ENCODE data around the gene KCNJ9. TPM values are rescaled to one million over a fixed set of nuclear protein-coding genes. Genes with fewer than 3 reads are reported as not detected.

Gene KCNJ9
- total and polyA plus RNA-seq, 2 of the 13 experiments (the other 11 are each of a cell fraction or from before 2014, with no cell fraction given), result not detected

DNA sequence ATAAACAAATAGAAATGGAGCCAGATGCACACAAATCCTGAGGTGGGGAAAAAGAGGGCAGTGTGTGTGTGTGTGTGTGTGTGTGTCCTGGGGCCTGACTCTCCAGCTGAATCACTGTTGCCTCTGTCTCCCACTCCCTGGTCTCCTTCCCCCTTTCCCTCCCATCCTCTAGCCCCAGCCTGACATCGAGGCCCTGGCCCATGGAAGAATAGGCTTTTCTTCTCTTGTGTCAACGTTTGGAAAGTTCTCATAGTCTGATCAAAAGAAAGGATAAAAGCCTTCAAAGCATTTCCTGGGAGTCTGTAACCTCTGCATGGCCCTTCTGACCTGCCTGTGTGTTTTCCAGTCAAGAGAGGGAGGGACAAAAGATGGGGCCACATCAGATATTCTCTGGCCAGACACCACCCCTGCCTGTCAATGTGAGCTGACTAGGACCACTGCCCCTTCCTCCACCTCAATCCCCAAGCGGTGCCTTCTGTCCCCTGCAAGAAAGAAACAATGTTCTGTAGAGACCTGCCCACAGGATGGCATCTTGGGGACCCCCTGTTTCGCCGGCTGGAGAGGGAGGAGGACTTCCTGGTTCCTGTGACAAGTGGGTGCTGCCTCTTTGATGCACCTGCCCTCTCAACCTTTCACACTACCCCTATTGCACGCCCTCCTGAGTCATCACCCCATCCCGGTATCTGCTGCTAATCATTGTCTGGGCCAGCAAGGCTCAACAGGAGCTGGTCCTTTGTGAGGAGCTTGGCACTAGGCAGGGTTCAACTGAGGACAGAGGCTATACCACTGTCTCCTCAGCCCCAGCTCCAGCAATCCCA lies 27.6 kb upstream of the KCNJ9 start (continued):
- TF ChIP-seq IRF9 (CRISPR knock-in tag; IDR thresholded peaks at IDR 0.05; ENCODE audit: borderline replicate concordance) (0 out of 2 replicates have a peak, but pooled peaks have one; percentile 20), GABPB1 (CRISPR knock-in tag; IDR thresholded peaks at IDR 0.05) (peak; percentile 31; the same call in 1 of the 2 replicates), NFRKB (IDR thresholded peaks at IDR 0.05) (no peak), SRSF4 (IDR thresholded peaks at IDR 0.05; ENCODE audit: low read depth, low read length, poor library complexity, severe bottlenecking) (no peak), POLR2G (IDR thresholded peaks at IDR 0.05; ENCODE audit: low read depth, low read length) (no peak; the same call in 1 of the 2 replicates), ZNF552 (CRISPR knock-in tag; IDR thresholded peaks at IDR 0.05; ENCODE audit: borderline replicate concordance) (no peak), PRDM4 (CRISPR knock-in tag; IDR thresholded peaks at IDR 0.05; ENCODE audit: borderline replicate concordance) (no peak), SALL2 (CRISPR knock-in tag; IDR thresholded peaks at IDR 0.05) (no peak), MBD4 (IDR thresholded peaks at IDR 0.05; ENCODE audit: borderline replicate concordance, low read length) (no peak), ZFP36 (IDR thresholded peaks at IDR 0.05; ENCODE audit: borderline replicate concordance, low read depth, low read length, partially characterized antibody) (no peak), ZSCAN5A (CRISPR knock-in tag; IDR thresholded peaks at IDR 0.05; ENCODE audit: borderline replicate concordance) (no peak), TGIF2 (CRISPR knock-in tag; IDR thresholded peaks at IDR 0.05) (no peak), ARNT (IDR thresholded peaks at IDR 0.05) (no peak)
- TF ChIP-seq, protein P1, sequence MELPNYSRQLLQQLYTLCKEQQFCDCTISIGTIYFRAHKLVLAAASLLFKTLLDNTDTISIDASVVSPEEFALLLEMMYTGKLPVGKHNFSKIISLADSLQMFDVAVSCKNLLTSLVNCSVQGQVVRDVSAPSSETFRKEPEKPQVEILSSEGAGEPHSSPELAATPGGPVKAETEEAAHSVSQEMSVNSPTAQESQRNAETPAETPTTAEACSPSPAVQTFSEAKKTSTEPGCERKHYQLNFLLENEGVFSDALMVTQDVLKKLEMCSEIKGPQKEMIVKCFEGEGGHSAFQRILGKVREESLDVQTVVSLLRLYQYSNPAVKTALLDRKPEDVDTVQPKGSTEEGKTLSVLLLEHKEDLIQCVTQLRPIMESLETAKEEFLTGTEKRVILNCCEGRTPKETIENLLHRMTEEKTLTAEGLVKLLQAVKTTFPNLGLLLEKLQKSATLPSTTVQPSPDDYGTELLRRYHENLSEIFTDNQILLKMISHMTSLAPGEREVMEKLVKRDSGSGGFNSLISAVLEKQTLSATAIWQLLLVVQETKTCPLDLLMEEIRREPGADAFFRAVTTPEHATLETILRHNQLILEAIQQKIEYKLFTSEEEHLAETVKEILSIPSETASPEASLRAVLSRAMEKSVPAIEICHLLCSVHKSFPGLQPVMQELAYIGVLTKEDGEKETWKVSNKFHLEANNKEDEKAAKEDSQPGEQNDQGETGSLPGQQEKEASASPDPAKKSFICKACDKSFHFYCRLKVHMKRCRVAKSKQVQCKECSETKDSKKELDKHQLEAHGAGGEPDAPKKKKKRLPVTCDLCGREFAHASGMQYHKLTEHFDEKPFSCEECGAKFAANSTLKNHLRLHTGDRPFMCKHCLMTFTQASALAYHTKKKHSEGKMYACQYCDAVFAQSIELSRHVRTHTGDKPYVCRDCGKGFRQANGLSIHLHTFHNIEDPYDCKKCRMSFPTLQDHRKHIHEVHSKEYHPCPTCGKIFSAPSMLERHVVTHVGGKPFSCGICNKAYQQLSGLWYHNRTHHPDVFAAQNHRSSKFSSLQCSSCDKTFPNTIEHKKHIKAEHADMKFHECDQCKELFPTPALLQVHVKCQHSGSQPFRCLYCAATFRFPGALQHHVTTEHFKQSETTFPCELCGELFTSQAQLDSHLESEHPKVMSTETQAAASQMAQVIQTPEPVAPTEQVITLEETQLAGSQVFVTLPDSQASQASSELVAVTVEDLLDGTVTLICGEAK (IDR thresholded peaks at IDR 0.05), result no peak
- TF ChIP-seq, protein P1 (CRISPR knock-in tag; IDR thresholded peaks at IDR 0.05), result no peak
